GM06990 (cell line): Measurements from ENCODE around the gene ABHD12B.
A peak's percentile ranks its signal among the peaks of the same experiment; 100 is the strongest.

Experiments used
- DNase-seq: peaks from one replicate; pipeline ENCODE4 v3.0.0-alpha.2; 2011; ENCODE audit not compliant: insufficient read length; ENCODE audit errors: extremely low read depth
- H3K27me3 ChIP-seq: replicated peaks from 2 replicates; pipeline ENCODE4 v1.6.0; 2011; ENCODE audit warnings: low read length; ENCODE audit not compliant: control insufficient read depth, insufficient read depth
- H3K36me3 ChIP-seq: 2 replicates; pipeline ENCODE4 v1.5.1; 2011; ENCODE audit warnings: low read length; ENCODE audit not compliant: control insufficient read depth, insufficient read depth
- H3K4me3 ChIP-seq: replicated peaks from 2 replicates; pipeline ENCODE4 v1.5.1; 2011; ENCODE audit warnings: low read depth, mild to moderate bottlenecking, control low read depth, low read length
- CTCF ChIP-seq: IDR thresholded peaks from 2 replicates; pipeline ENCODE4 v1.5.1; 2011; ENCODE audit warnings: low read length, control low read depth, mild to moderate bottlenecking, inconsistent platforms; ENCODE audit not compliant: insufficient read depth, poor library complexity, severe bottlenecking

The ABHD12B gene

GRCh38 chr14:50871228-50871627 is 625 bp upstream of the ABHD12B start:
- DNase-seq = no peak
- no peaks in the 10 kb centered on the region for H3K36me3 ChIP-seq
- H3K27me3 ChIP-seq = no peaks in the 10 kb centered on the region; the same call in 1 of the 2 replicates
- TF ChIP-seq CTCF = no peak
- H3K4me3 ChIP-seq = no peak overlapping the region

- TF ChIP-seq CTCF = no peak
- Histone ChIP-seq H3K4me3 (no peak overlapping the region), H3K27me3 (no peaks in the 10 kb centered on the region; the same call in 1 of the 2 replicates), H3K36me3 (no peaks in the 10 kb centered on the region)
- DNase-seq = no peak
Measured at GRCh38 chr14:50874757-50875156, 2.9 kb downstream of the ABHD12B start.

GRCh38 chr14:50875359-50876070 is 3.7 kb downstream of the ABHD12B start:
- no peak for TF ChIP-seq CTCF
- Histone ChIP-seq H3K27me3 (no peaks in the 10 kb centered on the region; the same call in 1 of the 2 replicates), H3K36me3 (no peaks in the 10 kb centered on the region), H3K4me3 (no peak overlapping the region)
- peak; percentile 79 for DNase-seq

- H3K36me3 ChIP-seq = no peaks in the 10 kb centered on the region
- TF ChIP-seq CTCF = no peak
- no peak for DNase-seq
- H3K27me3 ChIP-seq = no peaks in the 10 kb centered on the region; the same call in 1 of the 2 replicates
- no peak overlapping the region for H3K4me3 ChIP-seq
Measured at GRCh38 chr14:50882932-50883826, 11.3 kb downstream of the ABHD12B start.

GRCh38 chr14:50883827-50884197 is 12.0 kb downstream of the ABHD12B start:
- no peak for TF ChIP-seq CTCF
- Histone ChIP-seq H3K27me3 (no peaks in the 10 kb centered on the region; the same call in 1 of the 2 replicates), H3K4me3 (no peak overlapping the region), H3K36me3 (no peaks in the 10 kb centered on the region)
- no peak for DNase-seq
